Nephron progenitor cell (in vitro differentiated cells): Measurements from ENCODE around the gene FSHR.

Source experiments
- DNase-seq: peaks from one replicate; pipeline ENCODE4 v3.0.0; 2021
- H3K27ac Mint-ChIP-seq: 2 replicates; pipeline ENCODE4 v1.8.0; 2021; ENCODE audit warnings: mild to moderate bottlenecking, moderate library complexity, mixed read lengths
- H3K27me3 Mint-ChIP-seq: 2 replicates; pipeline ENCODE4 v1.8.0; 2021; ENCODE audit warnings: mild to moderate bottlenecking, low read depth, mixed read lengths; ENCODE audit not compliant: poor library complexity
- H3K36me3 Mint-ChIP-seq: 2 replicates; pipeline ENCODE4 v1.8.0; 2021; ENCODE audit warnings: low read depth, mixed read lengths
- H3K4me1 Mint-ChIP-seq: 2 replicates; pipeline ENCODE4 v1.8.0; 2021; ENCODE audit warnings: mixed read lengths
- H3K4me3 Mint-ChIP-seq: 2 replicates; pipeline ENCODE4 v1.8.0; 2021; ENCODE audit warnings: mild to moderate bottlenecking, moderate library complexity, mixed read lengths
- H3K9me3 Mint-ChIP-seq: 2 replicates; pipeline ENCODE4 v1.8.0; 2021; ENCODE audit warnings: mild to moderate bottlenecking, moderate library complexity, mixed read lengths
- CTCF ChIP-seq: fragments of 200-600 bp; sonication (generic); IDR thresholded peaks from 2 replicates; pipeline ENCODE4 v1.5.0; 2021; ENCODE audit warnings: antibody characterized with exemption

Gene FSHR

GRCh38 chr2:49111456-49111855, 42.9 kb downstream of the FSHR start:
- Mint-ChIP-seq H3K27ac (no peak overlapping the region), H3K9me3 (no peaks in the 10 kb centered on the region)

GRCh38 chr2:49111006-49111405, 43.3 kb downstream of the FSHR start:
- Mint-ChIP-seq H3K36me3 (no peaks in the 10 kb centered on the region), H3K4me1 (no peaks in the 10 kb centered on the region), H3K27me3 (no peaks in the 10 kb centered on the region), H3K27ac (no peak overlapping the region), H3K4me3 (no peak overlapping the region), H3K9me3 (no peaks in the 10 kb centered on the region)
- TF ChIP-seq CTCF = no peak
- no peak for DNase-seq

More at GRCh38 chr2:49111456-49111855, 42.9 kb downstream of the FSHR start:
- Mint-ChIP-seq H3K27me3 (no peaks in the 10 kb centered on the region), H3K4me1 (no peaks in the 10 kb centered on the region), H3K4me3 (no peak overlapping the region), H3K36me3 (no peaks in the 10 kb centered on the region)
- no peak for DNase-seq
- no peak for TF ChIP-seq CTCF

- no peaks in the 10 kb centered on the region for H3K36me3 Mint-ChIP-seq
- H3K27ac Mint-ChIP-seq = no peak overlapping the region
- H3K27me3 Mint-ChIP-seq = no peaks in the 10 kb centered on the region
- H3K9me3 Mint-ChIP-seq = no peaks in the 10 kb centered on the region
- TF ChIP-seq CTCF = no peak
- H3K4me3 Mint-ChIP-seq = no peak overlapping the region
- no peaks in the 10 kb centered on the region for H3K4me1 Mint-ChIP-seq
- no peak for DNase-seq
Observed at GRCh38 chr2:49110571-49110970, 43.7 kb downstream of the FSHR start.

GRCh38 chr2:49108851-49109250, 45.5 kb downstream of the FSHR start:
- Mint-ChIP-seq H3K4me1 (no peaks in the 10 kb centered on the region), H3K4me3 (no peak overlapping the region), H3K27me3 (no peaks in the 10 kb centered on the region), H3K36me3 (no peaks in the 10 kb centered on the region), H3K9me3 (no peaks in the 10 kb centered on the region), H3K27ac (no peak overlapping the region)
- no peak for TF ChIP-seq CTCF
- no peak for DNase-seq

- TF ChIP-seq CTCF = no peak
- no peaks in the 10 kb centered on the region for H3K27me3 Mint-ChIP-seq
- H3K4me3 Mint-ChIP-seq = no peak overlapping the region
- H3K4me1 Mint-ChIP-seq = no peaks in the 10 kb centered on the region
- no peak overlapping the region for H3K27ac Mint-ChIP-seq
- H3K36me3 Mint-ChIP-seq = no peaks in the 10 kb centered on the region
- H3K9me3 Mint-ChIP-seq = no peaks in the 10 kb centered on the region
- no peak for DNase-seq
Observed at GRCh38 chr2:49108436-49108835, 45.9 kb downstream of the FSHR start.

- Mint-ChIP-seq H3K4me1 (no peaks in the 10 kb centered on the region), H3K27ac (no peak overlapping the region), H3K9me3 (no peaks in the 10 kb centered on the region), H3K4me3 (no peak overlapping the region), H3K36me3 (no peaks in the 10 kb centered on the region), H3K27me3 (peaks cover 4% of the 10 kb centered on the region)
- DNase-seq = no peak
- no peak for TF ChIP-seq CTCF
Observed at GRCh38 chr2:49105506-49105905, 48.8 kb downstream of the FSHR start.
